H1 (cell line): ENCODE measurements around the gene DUSP10. TPM values are rescaled to one million over a fixed set of nuclear protein-coding genes. Genes with fewer than 3 reads are reported as not detected.

Experiments used
- CTCF ChIA-PET: fragments of 300-600 bp; sonication (Branson Sonifier 250); formaldehyde crosslinking; loops from one replicate; lab custom pipeline; 2021; ENCODE audit not compliant: partially characterized antibody; lab: Charles Lee
- POLR2A ChIA-PET: fragments of 300-600 bp; sonication (Branson Sonifier 250); formaldehyde crosslinking; loops from one replicate; lab custom pipeline; 2021; ENCODE audit warnings: inconsistent platforms; ENCODE audit not compliant: partially characterized antibody; lab: Charles Lee
- DNase-seq, 2 experiments: peaks; one replicate each; pipeline versions ENCODE4 v3.0.0 to v3.0.0-alpha.2; 2010 to 2022; ENCODE audit warnings: low spot score in 2 of 2, low read depth in 1 of 2, mixed read lengths in 1 of 2
- FAIRE-seq: peaks from 2 replicates; lab custom pipeline; 2011; peaks lifted over from hg19 to GRCh38; lab: Jason Lieb, UNC
- H2AFZ ChIP-seq: 2 replicates; pipeline ENCODE4 v1.8.1; 2012; ENCODE audit warnings: low read length, inconsistent platforms
- H2AK5ac ChIP-seq: 2 replicates; pipeline ENCODE4 v1.6.1; 2013; ENCODE audit warnings: low read depth, low read length
- H2BK120ac ChIP-seq: replicated peaks from 2 replicates; pipeline ENCODE3; 2013; ENCODE audit warnings: low read depth, low read length, inconsistent platforms
- H2BK12ac ChIP-seq: 2 replicates; pipeline ENCODE4 v1.6.1; 2013; ENCODE audit warnings: low read depth, low read length
- H2BK15ac ChIP-seq: 2 replicates; pipeline ENCODE4 v1.6.1; 2013; ENCODE audit warnings: low read length
- H2BK20ac ChIP-seq: 2 replicates; pipeline ENCODE4 v1.6.1; 2013; ENCODE audit warnings: low read length
- H2BK5ac ChIP-seq: 2 replicates; pipeline ENCODE4 v1.6.1; 2013; ENCODE audit warnings: low read depth, low read length
- H3K14ac ChIP-seq: 2 replicates; pipeline ENCODE4 v1.6.1; 2013; ENCODE audit warnings: inconsistent platforms; ENCODE audit not compliant: insufficient read length
- H3K18ac ChIP-seq: 2 replicates; pipeline ENCODE4 v1.6.1; 2013; ENCODE audit warnings: low read length; ENCODE audit errors: extremely low read depth
- H3K23ac ChIP-seq: 2 replicates; pipeline ENCODE4 v1.6.1; 2013; ENCODE audit warnings: inconsistent platforms; ENCODE audit not compliant: insufficient read length
- H3K23me2 ChIP-seq: 2 replicates; pipeline ENCODE4 v1.6.1; 2013; ENCODE audit warnings: low read depth, low read length
- H3K27ac ChIP-seq: 2 replicates; pipeline ENCODE4 v1.6.1; 2011; ENCODE audit warnings: low read depth, low read length, inconsistent platforms
- H3K27me3 ChIP-seq, 4 experiments: replicated peaks in 1 of 4; 1 replicate in 1 of 4; 2 replicates in 3 of 4; pipeline versions ENCODE4 v1.6.1 to v1.8.1; 2011 to 2013; ENCODE audit warnings: low read length in 3 of 4, mild to moderate bottlenecking in 3 of 4, inconsistent platforms in 2 of 4, mixed read lengths in 2 of 4, moderate library complexity in 1 of 4; ENCODE audit not compliant: control insufficient read depth in 3 of 4, insufficient read depth in 3 of 4; ENCODE audit errors: extremely low read depth in 1 of 4
- H3K36me3 ChIP-seq, 4 experiments: 2 replicates each; pipeline versions ENCODE4 v1.6.1 to v1.8.1; 2011 to 2013; ENCODE audit warnings: mild to moderate bottlenecking in 4 of 4, low read length in 3 of 4, moderate library complexity in 2 of 4, control low read depth in 1 of 4, inconsistent platforms in 1 of 4; ENCODE audit not compliant: insufficient read depth in 4 of 4, control insufficient read depth in 2 of 4
- H3K4ac ChIP-seq: replicated peaks from 2 replicates; pipeline ENCODE3; 2013; ENCODE audit warnings: low read length, low read depth, mixed read lengths, inconsistent platforms; ENCODE audit not compliant: insufficient read length
- H3K4me1 ChIP-seq, 4 experiments: replicated peaks in 1 of 4; 1 replicate in 1 of 4; 2 replicates in 3 of 4; pipeline versions ENCODE4 v1.6.1 to v1.8.1; 2011 to 2013; ENCODE audit warnings: low read length in 3 of 4, inconsistent platforms in 2 of 4, mixed read lengths in 1 of 4; ENCODE audit not compliant: insufficient read depth in 4 of 4, control insufficient read depth in 3 of 4
- H3K4me2 ChIP-seq, 2 experiments: 2 replicates each; pipeline versions ENCODE4 v1.6.1 to v1.8.1; 2011 to 2013; ENCODE audit warnings: low read depth in 2 of 2, low read length in 2 of 2, control low read depth in 1 of 2, inconsistent platforms in 1 of 2, mild to moderate bottlenecking in 1 of 2; ENCODE audit not compliant: insufficient read depth in 1 of 2
- H3K4me3 ChIP-seq, 4 experiments: fragments of 200-600, 300-600 bp in 1 of 4; sonication (generic), shearing (Covaris generic), sonication (Bioruptor Twin) in 1 of 4; 2 replicates each; pipeline versions ENCODE4 v1.5.1 to v1.8.1; 2011 to 2016; ENCODE audit warnings: low read length in 4 of 4, low read depth in 3 of 4, control low read depth in 2 of 4, inconsistent platforms in 2 of 4, mild to moderate bottlenecking in 2 of 4, mixed read lengths in 1 of 4, moderate library complexity in 1 of 4; ENCODE audit not compliant: insufficient read depth in 2 of 4; ENCODE audit errors: extremely low read depth in 1 of 4
- H3K56ac ChIP-seq: replicated peaks from 2 replicates; pipeline ENCODE3; 2013; ENCODE audit warnings: low read depth, mild to moderate bottlenecking, mixed read lengths, low read length, inconsistent platforms; ENCODE audit not compliant: insufficient read length
- H3K79me1 ChIP-seq: 2 replicates; pipeline ENCODE4 v1.6.1; 2013; ENCODE audit warnings: low read depth, low read length, control low read depth
- H3K79me2 ChIP-seq, 2 experiments: 2 replicates each; pipeline versions ENCODE4 v1.6.1 to v1.8.1; 2012 to 2013; ENCODE audit warnings: low read length in 2 of 2, mild to moderate bottlenecking in 2 of 2, inconsistent platforms in 1 of 2; ENCODE audit not compliant: insufficient read depth in 2 of 2, control insufficient read depth in 1 of 2
- H3K9ac ChIP-seq, 4 experiments: replicated peaks in 1 of 4; 1 replicate in 1 of 4; 2 replicates in 3 of 4; pipeline versions ENCODE4 v1.6.1 to v1.8.1; 2011 to 2013; ENCODE audit warnings: low read depth in 3 of 4, low read length in 3 of 4, control low read depth in 2 of 4, mild to moderate bottlenecking in 2 of 4, moderate library complexity in 2 of 4, inconsistent platforms in 1 of 4; ENCODE audit errors: extremely low read depth in 1 of 4
- H3K9me3 ChIP-seq, 2 experiments: 2 replicates each; pipeline versions ENCODE4 v1.6.1 to v1.8.1; 2012 to 2013; ENCODE audit warnings: mild to moderate bottlenecking in 2 of 2, moderate library complexity in 2 of 2, control low read depth in 1 of 2, inconsistent platforms in 1 of 2, low read depth in 1 of 2, low read length in 1 of 2, mixed read lengths in 1 of 2; ENCODE audit not compliant: insufficient read depth in 2 of 2
- H4K20me1 ChIP-seq, 2 experiments: replicated peaks in 1 of 2; 2 replicates each; pipeline versions ENCODE3 to v1.8.1; 2011 to 2013; ENCODE audit warnings: inconsistent platforms in 2 of 2, low read length in 2 of 2, mild to moderate bottlenecking in 1 of 2; ENCODE audit not compliant: insufficient read depth in 2 of 2, control insufficient read depth in 1 of 2
- H4K5ac ChIP-seq: 2 replicates; pipeline ENCODE4 v1.6.1; 2013; ENCODE audit warnings: low read length, low read depth, mixed read lengths, inconsistent platforms; ENCODE audit not compliant: insufficient read length
- H4K8ac ChIP-seq: 2 replicates; pipeline ENCODE4 v1.8.0; 2013; ENCODE audit warnings: mild to moderate bottlenecking, moderate library complexity, low read length, inconsistent platforms; ENCODE audit not compliant: insufficient read depth; ENCODE audit errors: extremely low read depth
- H4K91ac ChIP-seq: replicated peaks from 2 replicates; pipeline ENCODE3; 2013; ENCODE audit warnings: low read length, mixed read lengths, inconsistent platforms; ENCODE audit not compliant: insufficient read length
- ATF2 ChIP-seq: IDR thresholded peaks from 2 replicates; pipeline ENCODE4 v1.6.1; 2012; ENCODE audit warnings: low read length, inconsistent platforms
- CHD1 ChIP-seq: IDR thresholded peaks from 2 replicates; pipeline ENCODE4 v1.6.1; 2012; ENCODE audit warnings: low read depth, low read length, improper control_type of control experiment
- CHD2 ChIP-seq: IDR thresholded peaks from 2 replicates; pipeline ENCODE4 v1.6.1; 2012; ENCODE audit warnings: low read length, improper control_type of control experiment
- JUN ChIP-seq: IDR thresholded peaks from 2 replicates; pipeline ENCODE4 v1.6.1; 2011; ENCODE audit warnings: low read depth, mild to moderate bottlenecking, improper control_type of control experiment, low read length
- KDM1A ChIP-seq: fragments of 200-600, 300-600 bp; sonication (generic); IDR thresholded peaks from 2 replicates; pipeline ENCODE4 v1.7.1; 2016; ENCODE audit warnings: mild to moderate bottlenecking, low read length, borderline replicate concordance
- KDM4A ChIP-seq: IDR thresholded peaks from one replicate; pipeline ENCODE4 v1.7.1; 2012; ENCODE audit warnings: low read depth, mild to moderate bottlenecking, moderate library complexity, low read length, inconsistent platforms; ENCODE audit not compliant: severe bottlenecking
- MAFK ChIP-seq: IDR thresholded peaks from 2 replicates; pipeline ENCODE4 v1.6.1; 2012; ENCODE audit warnings: low read depth, mild to moderate bottlenecking, improper control_type of control experiment, low read length
- NANOG ChIP-seq: IDR thresholded peaks from 2 replicates; pipeline ENCODE4 v1.6.1; 2011; ENCODE audit warnings: low read length, low read depth, mild to moderate bottlenecking, inconsistent platforms; ENCODE audit not compliant: insufficient read depth, poor library complexity, severe bottlenecking
- RXRA ChIP-seq: IDR thresholded peaks from 2 replicates; pipeline ENCODE4 v1.6.1; 2011; ENCODE audit warnings: low read depth, mild to moderate bottlenecking, low read length, moderate library complexity; ENCODE audit not compliant: insufficient read depth
- SAP30 ChIP-seq: fragments of 300-600 bp; sonication (generic); IDR thresholded peaks from 2 replicates; pipeline ENCODE4 v1.7.1; 2012; ENCODE audit warnings: low read length, moderate library complexity, mild to moderate bottlenecking, inconsistent platforms; ENCODE audit not compliant: insufficient read depth, insufficient replicate concordance
- SIRT6 ChIP-seq: IDR thresholded peaks from one replicate; pipeline ENCODE4 v1.7.1; 2012; ENCODE audit warnings: low read length, inconsistent platforms
- SUZ12 ChIP-seq: fragments of 200-600 bp; sonication (generic); IDR thresholded peaks from 2 replicates; pipeline ENCODE4 v1.6.1; 2012; ENCODE audit warnings: mild to moderate bottlenecking, inconsistent platforms, low read length, moderate library complexity, mixed read lengths
- WGBS, 2 experiments: shearing (Covaris generic) in 1 of 2; methylation state at CpG; one replicate each; pipeline versions ENCODE4 v1.1.6 to v1.1.7; 2013 to 2015; ENCODE audit warnings: low lambda C conversion rate in 2 of 2, mixed read lengths in 2 of 2, inconsistent platforms in 1 of 2, low coverage in 1 of 2, missing lambda C conversion rate in 1 of 2; ENCODE audit not compliant: insufficient replicate concordance in 2 of 2, insufficient coverage in 1 of 2, insufficient read length in 1 of 2; ENCODE audit errors: extremely low coverage in 1 of 2, missing lambda C conversion rate in 1 of 2; 5-methylcytosine and 5-hydroxymethylcytosine counted together
- polyA plus RNA-seq, 7 experiments: library from polyadenylated mRNA; depleted of rRNA in 3 of 7; stranded (reverse) in 5 of 7; unstranded in 2 of 7; fragments of >200 nt in 5 of 7; fragments of 200-250 nt in 2 of 7; gene quantifications; 1 replicate in 5 of 7; 2 replicates in 1 of 7; 4 replicates in 1 of 7; pipeline versions ENCODE4 v1.2.1 to v1.2.3, GENCODE V29; 2011 to 2013; ENCODE audit warnings: missing spikeins in 2 of 7, mixed read lengths in 2 of 7
- total RNA-seq: library from RNA; stranded (reverse); fragmentation: NEBNext Ultra II Directional; extraction: Animal tissue kit (Norgen Biotek cat#: 25700); gene quantifications from 2 replicates; pipeline ENCODE4 v1.2.1, GENCODE V29; 2021

DUSP10 gene
- total and polyA plus RNA-seq, 2 of the 8 experiments (the other 6 are each of a cell fraction or from before 2014, with no cell fraction given): 1.2 TPM

GRCh38 chr1:221704306-221704705 lies 37.6 kb downstream of the DUSP10 start:
- Histone ChIP-seq H3K4me3 (no peak overlapping the region), H4K5ac (no peak overlapping the region), H3K79me2 (no peaks in the 10 kb centered on the region), H3K23ac (no peak overlapping the region), H3K27ac (no peak overlapping the region), H4K91ac (no peak overlapping the region), H3K56ac (no peak overlapping the region), H2AFZ (no peak overlapping the region), H2BK120ac (no peak overlapping the region), H3K4ac (no peak overlapping the region), H2BK5ac (no peak overlapping the region), H3K23me2 (no peaks in the 10 kb centered on the region), H3K36me3 (no peaks in the 10 kb centered on the region), H3K27me3 (no peaks in the 10 kb centered on the region), H4K20me1 (no peaks in the 10 kb centered on the region), H3K79me1 (no peaks in the 10 kb centered on the region), H3K9me3 (no peaks in the 10 kb centered on the region), H4K8ac (no peak overlapping the region), H3K4me1 (no peaks in the 10 kb centered on the region; a peak in 1 of 7 replicates), H3K9ac (no peak overlapping the region), H2BK12ac (no peak overlapping the region), H2AK5ac (no peak overlapping the region), H2BK20ac (no peak overlapping the region), H3K14ac (no peak overlapping the region), H3K4me2 (no peak overlapping the region), H3K18ac (no peak overlapping the region), H2BK15ac (no peak overlapping the region)
- ChIA-PET CTCF (interaction anchor here (1.1 kb wide), 1 partner anchor 11 kb away, joined by 5 read pairs; no protein-coding TSS in a partner anchor), POLR2A (no interaction called here)
- no peak for FAIRE-seq
- no peak for DNase-seq
- WGBS, 2 experiments: 86% methylated on average over 1 of the region's 1 CpG; no CpG with 5 or more reads in 1 of the 2 experiments
- TF ChIP-seq JUN (no peak), CHD2 (no peak), MAFK (no peak), RXRA (no peak), SIRT6 (no peak), NANOG (no peak), SUZ12 (no peak), SAP30 (no peak), KDM1A (no peak), CHD1 (no peak), KDM4A (no peak), ATF2 (no peak)
